Vagina (tissue), 2 donors: ENCODE results near the gene LMAN2L. TPM values are rescaled to one million over a fixed set of nuclear protein-coding genes. Genes with fewer than 3 reads are reported as not detected.

ENCODE experiments used
- DNase-seq, 2 donors: peaks; one replicate each; pipeline ENCODE4 v3.0.0-alpha.2; 2017; ENCODE audit errors: extremely low spot score in 2 of 2
- H3K27ac ChIP-seq: fragments of 200-600 bp; sonication (generic); one replicate; pipeline ENCODE4 v1.5.1; 2019
- H3K27me3 ChIP-seq: fragments of 200-600 bp; sonication (generic); one replicate; pipeline ENCODE4 v1.5.1; 2019
- H3K36me3 ChIP-seq, 2 donors: fragments of 200-600 bp; sonication (generic); one replicate each; pipeline ENCODE4 v1.5.1; 2017 to 2019
- H3K4me1 ChIP-seq: fragments of 200-600 bp; sonication (generic); one replicate; pipeline ENCODE4 v1.5.1; 2019
- H3K4me3 ChIP-seq, 2 donors: fragments of 200-600 bp; sonication (generic); 1 replicate in 1 of 2; 2 replicates in 1 of 2; pipeline ENCODE4 v1.5.1; 2016 to 2019
- H3K9me3 ChIP-seq: fragments of 200-600 bp; sonication (generic); one replicate; pipeline ENCODE4 v1.5.1; 2019
- CTCF ChIP-seq, 3 experiments: fragments of 450-650 bp in 2 of 3; fragments of 200-600 bp in 1 of 3; sonication (generic) in 1 of 3; IDR thresholded peaks; one replicate each; pipeline ENCODE4 v1.5.1; 2017 to 2019; ENCODE audit warnings: antibody characterized with exemption in 3 of 3, mild to moderate bottlenecking in 2 of 3, moderate library complexity in 2 of 3
- POLR2A ChIP-seq, 2 donors: fragments of 450-650 bp; IDR thresholded peaks; one replicate each; pipeline ENCODE4 v1.6.1; 2017; ENCODE audit warnings: antibody characterized with exemption in 2 of 2, mild to moderate bottlenecking in 2 of 2, moderate library complexity in 2 of 2
- POLR2AphosphoS5 ChIP-seq, 2 donors: sonication (generic); formaldehyde crosslinking; IDR thresholded peaks; one replicate each; pipeline ENCODE4 v1.9.0; 2017; ENCODE audit warnings: antibody characterized with exemption in 2 of 2, mild to moderate bottlenecking in 2 of 2, low read depth in 1 of 2; ENCODE audit not compliant: insufficient read depth in 1 of 2
- intact Hi-C: fragments of 100-400 bp; cut with DNase I; formaldehyde crosslinking; loops from one replicate; pipeline ENCODE4 v1.15.1; 2023
- total RNA-seq: library from RNA; depleted of rRNA; stranded (reverse); fragments of >200 nt; gene quantifications from one replicate; pipeline ENCODE4 v1.2.3, GENCODE V29; 2016

Gene LMAN2L
- total RNA-seq, 1 donor from 2014 or later = 13.0 TPM

GRCh38 chr2:96760986-96761832 is 21.3 kb upstream of the LMAN2L start:
- TF ChIP-seq POLR2AphosphoS5 (IDR thresholded peaks at IDR 0.05; ENCODE audit: insufficient read depth in 1 of 2, low read depth in 1 of 2) (peak in 1 of 2 donors; percentile 27), CTCF (IDR thresholded peaks at IDR 0.05) (peak; percentile 27 to 49 (median 39)), POLR2A (IDR thresholded peaks at IDR 0.05) (no peak)
- Histone ChIP-seq H3K36me3 (no peaks in the 10 kb centered on the region), H3K27me3 (no peaks in the 10 kb centered on the region), H3K4me3 (peak overlapping the region; percentile 67 to 95), H3K4me1 (peaks cover 57% of the 10 kb centered on the region), H3K27ac (peak overlapping the region; percentile 79), H3K9me3 (no peaks in the 10 kb centered on the region)
- intact Hi-C loops = loop anchor here (5.0 to 10.0 kb wide), 3 partner anchors 56 to 224 kb away; partner anchors contain the start of genes ARID5A, CNNM3 and KANSL3
- peak in 1 of 2 donors; percentile 92 for DNase-seq

- no peaks in the 10 kb centered on the region for H3K9me3 ChIP-seq
- H3K27me3 ChIP-seq = no peaks in the 10 kb centered on the region
- H3K36me3 ChIP-seq = no peaks in the 10 kb centered on the region
- H3K27ac ChIP-seq = peak within 1 kb of the TSS; percentile 79
- peak within 1 kb of the TSS; percentile 67 to 95 for H3K4me3 ChIP-seq
- peak in 1 of 2 donors; percentile 96 for DNase-seq
- peak; percentile 56 to 70 for TF ChIP-seq POLR2AphosphoS5 (IDR thresholded peaks at IDR 0.05; ENCODE audit: insufficient read depth in 1 of 2, low read depth in 1 of 2)
- TF ChIP-seq POLR2A (IDR thresholded peaks at IDR 0.05) = peak in 1 of 2 donors; percentile 79
- no peak for TF ChIP-seq CTCF (IDR thresholded peaks at IDR 0.05)
- H3K4me1 ChIP-seq = peaks cover 55% of the 10 kb centered on the region
- intact Hi-C loops = loop anchor here (5.0 to 10.0 kb wide), 3 partner anchors 57 to 223 kb away; partner anchors contain the start of genes ARID5A, CNNM3 and KANSL3
Observed at GRCh38 chr2:96760036-96760985, 20.4 kb upstream of the LMAN2L start, which contains the start of gene CNNM4. CNNM4 (plus strand) TSS chr2:96760902; CDS start chr2:96761000, 98 bp downstream.

- Histone ChIP-seq H3K27me3 (no peaks in the 10 kb centered on the region), H3K4me3 (no peak overlapping the region), H3K9me3 (no peaks in the 10 kb centered on the region), H3K36me3 (no peaks in the 10 kb centered on the region), H3K4me1 (peaks cover 48% of the 10 kb centered on the region), H3K27ac (peak overlapping the region; percentile 12)
- intact Hi-C loops = no loop called here
- no peak for TF ChIP-seq CTCF (IDR thresholded peaks at IDR 0.05)
- TF ChIP-seq POLR2AphosphoS5 (IDR thresholded peaks at IDR 0.05; ENCODE audit: insufficient read depth in 1 of 2, low read depth in 1 of 2) = no peak
- no peak for TF ChIP-seq POLR2A (IDR thresholded peaks at IDR 0.05)
- no peak for DNase-seq
Observed at GRCh38 chr2:96759548-96759947, 19.7 kb upstream of the LMAN2L start.

- Histone ChIP-seq H3K9me3 (no peaks in the 10 kb centered on the region), H3K27me3 (no peaks in the 10 kb centered on the region), H3K4me1 (peaks cover 43% of the 10 kb centered on the region), H3K36me3 (no peaks in the 10 kb centered on the region), H3K4me3 (no peak overlapping the region), H3K27ac (peak overlapping the region; percentile 12)
- intact Hi-C loops = no loop called here
- no peak for TF ChIP-seq POLR2A (IDR thresholded peaks at IDR 0.05)
- no peak for TF ChIP-seq CTCF (IDR thresholded peaks at IDR 0.05)
- no peak for TF ChIP-seq POLR2AphosphoS5 (IDR thresholded peaks at IDR 0.05; ENCODE audit: insufficient read depth in 1 of 2, low read depth in 1 of 2)
- no peak for DNase-seq
Observed at GRCh38 chr2:96758987-96759386, 19.1 kb upstream of the LMAN2L start.
